ENCODE measurements around the gene NDUFS6.
A peak's percentile ranks its signal among the peaks of the same experiment; 100 is the strongest.

The NDUFS6 gene

DNA sequence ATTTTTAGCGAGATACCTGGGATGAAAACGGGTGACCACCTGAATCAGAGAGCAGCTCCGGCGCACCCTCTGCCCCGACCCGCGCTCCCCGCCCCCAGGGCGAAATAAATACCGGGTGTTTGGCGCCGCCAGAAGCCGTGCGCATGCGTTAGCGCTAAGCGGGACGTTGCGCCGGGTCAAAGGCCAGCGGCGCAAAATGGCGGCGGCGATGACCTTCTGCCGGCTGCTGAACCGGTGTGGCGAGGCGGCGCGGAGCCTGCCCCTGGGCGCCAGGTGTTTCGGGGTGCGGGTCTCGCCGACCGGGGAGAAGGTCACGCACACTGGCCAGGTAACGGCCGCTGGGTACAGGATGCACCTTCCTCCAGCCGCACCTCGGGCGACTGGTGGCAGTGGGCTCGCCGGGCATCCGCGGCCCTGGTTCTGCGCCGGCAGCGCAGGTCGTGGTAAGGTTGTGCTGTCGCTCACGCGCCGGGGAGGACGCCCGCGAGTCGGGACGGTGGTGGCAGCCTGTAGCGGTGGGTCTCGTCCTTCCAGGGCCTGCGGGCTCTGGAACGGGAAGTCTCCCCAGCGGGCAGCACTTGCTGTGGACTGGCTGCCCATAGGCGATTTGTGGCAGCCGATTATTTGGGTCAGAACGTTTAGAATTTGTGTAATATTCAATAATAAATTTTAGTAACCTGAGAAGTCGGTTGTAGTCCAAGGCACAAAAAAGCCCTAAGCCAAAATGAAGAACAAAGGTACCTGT lies at the start of gene NDUFS6:
Gene NDUFS6 (plus strand): TSS at position 186 of the 745 bp plus-strand sequence. CDS start 11 bp downstream, at position 197.
- 0 out of 2 replicates have a peak, but pooled peaks have one; percentile 24 for TF ChIP-seq ZFP3 (CRISPR knock-in tag; IDR thresholded peaks at IDR 0.05)
- TF ChIP-seq ZC3H10 (CRISPR knock-in tag; IDR thresholded peaks at IDR 0.05): no peak
- peak; percentile 66 for ATAC-seq

DNA sequence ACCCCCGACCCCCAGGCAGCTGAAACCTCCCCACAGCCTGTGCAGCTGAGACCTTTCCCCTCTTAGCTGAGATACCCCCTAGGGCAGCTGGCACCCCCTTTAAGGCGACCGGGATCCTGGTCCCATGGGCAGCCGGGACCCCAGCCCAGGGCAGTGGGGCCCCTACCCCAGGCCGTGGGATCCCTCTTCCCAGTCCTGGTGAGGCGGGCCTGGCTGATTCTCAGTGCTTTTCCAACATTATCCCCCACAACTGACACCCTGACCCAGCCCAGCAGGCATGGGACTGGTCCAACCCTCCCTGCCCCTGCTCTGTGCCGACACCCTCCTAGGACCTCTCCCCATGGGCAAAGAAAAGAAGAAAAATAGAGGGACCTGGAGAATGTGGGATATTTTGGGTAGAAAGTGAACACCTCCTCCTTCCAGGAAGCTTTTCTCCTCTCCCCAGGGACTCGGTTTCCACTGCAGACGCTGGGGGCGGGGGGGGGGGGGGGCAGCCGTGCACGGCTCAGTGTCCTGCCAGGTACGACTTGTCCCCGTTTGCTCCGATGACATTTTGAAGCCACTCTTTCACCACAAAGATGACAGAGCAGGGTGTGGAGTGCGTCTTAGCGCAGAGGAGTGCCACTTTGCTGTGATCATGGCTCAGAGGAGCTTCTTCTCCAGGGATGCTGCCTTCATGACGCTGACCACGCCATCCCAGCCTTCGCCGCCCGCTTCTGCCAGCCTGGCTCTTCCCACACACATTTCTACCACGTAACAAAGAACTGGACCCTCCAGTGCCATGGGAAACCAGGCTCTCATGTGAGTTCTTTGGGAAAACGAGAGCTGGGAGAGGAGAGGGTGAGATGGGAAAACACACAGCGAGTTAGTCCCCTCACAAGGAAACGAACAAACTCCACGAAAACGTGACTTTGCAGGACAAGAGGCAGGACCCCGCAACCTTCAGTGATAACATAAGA lies 49.1 kb upstream of the NDUFS6 start:
- no peak for TF ChIP-seq ZFP30 (CRISPR knock-in tag; IDR thresholded peaks at IDR 0.05)
- TF ChIP-seq ISL1 (CRISPR knock-in tag; IDR thresholded peaks at IDR 0.05): no peak
- no peak for TF ChIP-seq ARNTL (CRISPR knock-in tag; IDR thresholded peaks at IDR 0.05; ENCODE audit: borderline replicate concordance, low read depth)
- TF ChIP-seq, protein P1, sequence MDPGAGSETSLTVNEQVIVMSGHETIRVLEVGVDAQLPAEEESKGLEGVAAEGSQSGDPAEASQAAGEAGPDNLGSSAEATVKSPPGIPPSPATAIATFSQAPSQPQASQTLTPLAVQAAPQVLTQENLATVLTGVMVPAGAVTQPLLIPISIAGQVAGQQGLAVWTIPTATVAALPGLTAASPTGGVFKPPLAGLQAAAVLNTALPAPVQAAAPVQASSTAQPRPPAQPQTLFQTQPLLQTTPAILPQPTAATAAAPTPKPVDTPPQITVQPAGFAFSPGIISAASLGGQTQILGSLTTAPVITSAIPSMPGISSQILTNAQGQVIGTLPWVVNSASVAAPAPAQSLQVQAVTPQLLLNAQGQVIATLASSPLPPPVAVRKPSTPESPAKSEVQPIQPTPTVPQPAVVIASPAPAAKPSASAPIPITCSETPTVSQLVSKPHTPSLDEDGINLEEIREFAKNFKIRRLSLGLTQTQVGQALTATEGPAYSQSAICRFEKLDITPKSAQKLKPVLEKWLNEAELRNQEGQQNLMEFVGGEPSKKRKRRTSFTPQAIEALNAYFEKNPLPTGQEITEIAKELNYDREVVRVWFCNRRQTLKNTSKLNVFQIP (CRISPR knock-in tag; IDR thresholded peaks at IDR 0.05; ENCODE audit: borderline replicate concordance, low read depth): no peak
- TF ChIP-seq ZFP3 (CRISPR knock-in tag; IDR thresholded peaks at IDR 0.05): no peak
- TF ChIP-seq, protein P2, sequence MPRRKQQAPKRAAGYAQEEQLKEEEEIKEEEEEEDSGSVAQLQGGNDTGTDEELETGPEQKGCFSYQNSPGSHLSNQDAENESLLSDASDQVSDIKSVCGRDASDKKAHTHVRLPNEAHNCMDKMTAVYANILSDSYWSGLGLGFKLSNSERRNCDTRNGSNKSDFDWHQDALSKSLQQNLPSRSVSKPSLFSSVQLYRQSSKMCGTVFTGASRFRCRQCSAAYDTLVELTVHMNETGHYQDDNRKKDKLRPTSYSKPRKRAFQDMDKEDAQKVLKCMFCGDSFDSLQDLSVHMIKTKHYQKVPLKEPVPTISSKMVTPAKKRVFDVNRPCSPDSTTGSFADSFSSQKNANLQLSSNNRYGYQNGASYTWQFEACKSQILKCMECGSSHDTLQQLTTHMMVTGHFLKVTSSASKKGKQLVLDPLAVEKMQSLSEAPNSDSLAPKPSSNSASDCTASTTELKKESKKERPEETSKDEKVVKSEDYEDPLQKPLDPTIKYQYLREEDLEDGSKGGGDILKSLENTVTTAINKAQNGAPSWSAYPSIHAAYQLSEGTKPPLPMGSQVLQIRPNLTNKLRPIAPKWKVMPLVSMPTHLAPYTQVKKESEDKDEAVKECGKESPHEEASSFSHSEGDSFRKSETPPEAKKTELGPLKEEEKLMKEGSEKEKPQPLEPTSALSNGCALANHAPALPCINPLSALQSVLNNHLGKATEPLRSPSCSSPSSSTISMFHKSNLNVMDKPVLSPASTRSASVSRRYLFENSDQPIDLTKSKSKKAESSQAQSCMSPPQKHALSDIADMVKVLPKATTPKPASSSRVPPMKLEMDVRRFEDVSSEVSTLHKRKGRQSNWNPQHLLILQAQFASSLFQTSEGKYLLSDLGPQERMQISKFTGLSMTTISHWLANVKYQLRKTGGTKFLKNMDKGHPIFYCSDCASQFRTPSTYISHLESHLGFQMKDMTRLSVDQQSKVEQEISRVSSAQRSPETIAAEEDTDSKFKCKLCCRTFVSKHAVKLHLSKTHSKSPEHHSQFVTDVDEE (CRISPR knock-in tag; IDR thresholded peaks at IDR 0.05): no peak
- no peak for TF ChIP-seq RARB (CRISPR knock-in tag; IDR thresholded peaks at IDR 0.05)
- no peak for TF ChIP-seq ZNF565 (CRISPR knock-in tag; conservative IDR thresholded peaks at IDR 0.05; ENCODE audit: low read depth)
- TF ChIP-seq ESRRG (CRISPR knock-in tag; IDR thresholded peaks at IDR 0.05): no peak
- TF ChIP-seq, protein P3, sequence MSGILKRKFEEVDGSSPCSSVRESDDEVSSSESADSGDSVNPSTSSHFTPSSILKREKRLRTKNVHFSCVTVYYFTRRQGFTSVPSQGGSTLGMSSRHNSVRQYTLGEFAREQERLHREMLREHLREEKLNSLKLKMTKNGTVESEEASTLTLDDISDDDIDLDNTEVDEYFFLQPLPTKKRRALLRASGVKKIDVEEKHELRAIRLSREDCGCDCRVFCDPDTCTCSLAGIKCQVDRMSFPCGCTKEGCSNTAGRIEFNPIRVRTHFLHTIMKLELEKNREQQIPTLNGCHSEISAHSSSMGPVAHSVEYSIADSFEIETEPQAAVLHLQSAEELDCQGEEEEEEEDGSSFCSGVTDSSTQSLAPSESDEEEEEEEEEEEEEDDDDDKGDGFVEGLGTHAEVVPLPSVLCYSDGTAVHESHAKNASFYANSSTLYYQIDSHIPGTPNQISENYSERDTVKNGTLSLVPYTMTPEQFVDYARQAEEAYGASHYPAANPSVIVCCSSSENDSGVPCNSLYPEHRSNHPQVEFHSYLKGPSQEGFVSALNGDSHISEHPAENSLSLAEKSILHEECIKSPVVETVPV (CRISPR knock-in tag; IDR thresholded peaks at IDR 0.05): no peak
- TF ChIP-seq ZC3H10 (CRISPR knock-in tag; IDR thresholded peaks at IDR 0.05): no peak
- TF ChIP-seq, protein P4, sequence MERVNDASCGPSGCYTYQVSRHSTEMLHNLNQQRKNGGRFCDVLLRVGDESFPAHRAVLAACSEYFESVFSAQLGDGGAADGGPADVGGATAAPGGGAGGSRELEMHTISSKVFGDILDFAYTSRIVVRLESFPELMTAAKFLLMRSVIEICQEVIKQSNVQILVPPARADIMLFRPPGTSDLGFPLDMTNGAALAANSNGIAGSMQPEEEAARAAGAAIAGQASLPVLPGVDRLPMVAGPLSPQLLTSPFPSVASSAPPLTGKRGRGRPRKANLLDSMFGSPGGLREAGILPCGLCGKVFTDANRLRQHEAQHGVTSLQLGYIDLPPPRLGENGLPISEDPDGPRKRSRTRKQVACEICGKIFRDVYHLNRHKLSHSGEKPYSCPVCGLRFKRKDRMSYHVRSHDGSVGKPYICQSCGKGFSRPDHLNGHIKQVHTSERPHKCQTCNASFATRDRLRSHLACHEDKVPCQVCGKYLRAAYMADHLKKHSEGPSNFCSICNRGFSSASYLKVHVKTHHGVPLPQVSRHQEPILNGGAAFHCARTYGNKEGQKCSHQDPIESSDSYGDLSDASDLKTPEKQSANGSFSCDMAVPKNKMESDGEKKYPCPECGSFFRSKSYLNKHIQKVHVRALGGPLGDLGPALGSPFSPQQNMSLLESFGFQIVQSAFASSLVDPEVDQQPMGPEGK (CRISPR knock-in tag; IDR thresholded peaks at IDR 0.05; ENCODE audit: borderline replicate concordance): no peak
- no peak for TF ChIP-seq ZNF8 (CRISPR knock-in tag; IDR thresholded peaks at IDR 0.05)
- TF ChIP-seq PPARA (CRISPR knock-in tag; IDR thresholded peaks at IDR 0.05; ENCODE audit: borderline replicate concordance): no peak
- no peak for TF ChIP-seq TOX (CRISPR knock-in tag; IDR thresholded peaks at IDR 0.05; ENCODE audit: borderline replicate concordance)
- TF ChIP-seq OSR1 (CRISPR knock-in tag; IDR thresholded peaks at IDR 0.05): no peak
- TF ChIP-seq BACH2 (CRISPR knock-in tag; IDR thresholded peaks at IDR 0.05; ENCODE audit: borderline replicate concordance): no peak
- TF ChIP-seq TCF4 (CRISPR knock-in tag; IDR thresholded peaks at IDR 0.05; ENCODE audit: borderline replicate concordance): no peak
- no peak for TF ChIP-seq GLIS3 (CRISPR knock-in tag; IDR thresholded peaks at IDR 0.05)
- TF ChIP-seq, protein P5, sequence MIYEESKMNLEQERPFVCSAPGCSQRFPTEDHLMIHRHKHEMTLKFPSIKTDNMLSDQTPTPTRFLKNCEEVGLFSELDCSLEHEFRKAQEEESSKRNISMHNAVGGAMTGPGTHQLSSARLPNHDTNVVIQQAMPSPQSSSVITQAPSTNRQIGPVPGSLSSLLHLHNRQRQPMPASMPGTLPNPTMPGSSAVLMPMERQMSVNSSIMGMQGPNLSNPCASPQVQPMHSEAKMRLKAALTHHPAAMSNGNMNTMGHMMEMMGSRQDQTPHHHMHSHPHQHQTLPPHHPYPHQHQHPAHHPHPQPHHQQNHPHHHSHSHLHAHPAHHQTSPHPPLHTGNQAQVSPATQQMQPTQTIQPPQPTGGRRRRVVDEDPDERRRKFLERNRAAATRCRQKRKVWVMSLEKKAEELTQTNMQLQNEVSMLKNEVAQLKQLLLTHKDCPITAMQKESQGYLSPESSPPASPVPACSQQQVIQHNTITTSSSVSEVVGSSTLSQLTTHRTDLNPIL (CRISPR knock-in tag; IDR thresholded peaks at IDR 0.05; ENCODE audit: low read depth): no peak
- ATAC-seq: no peak

All from SK-N-SH treated with all-trans-retinoic acid at 6 μM for 48 hours (cell line).